ENCODE measurements around the gene FIGN. TPM values are rescaled to one million over a fixed set of nuclear protein-coding genes. Genes with fewer than 3 reads are reported as not detected.
A peak's percentile ranks its signal among the peaks of the same experiment; 100 is the strongest.

Gene FIGN
- total RNA-seq, 4 donors from 2014 or later, result 12.3 to 17.7 (median 14.2) TPM

DNA sequence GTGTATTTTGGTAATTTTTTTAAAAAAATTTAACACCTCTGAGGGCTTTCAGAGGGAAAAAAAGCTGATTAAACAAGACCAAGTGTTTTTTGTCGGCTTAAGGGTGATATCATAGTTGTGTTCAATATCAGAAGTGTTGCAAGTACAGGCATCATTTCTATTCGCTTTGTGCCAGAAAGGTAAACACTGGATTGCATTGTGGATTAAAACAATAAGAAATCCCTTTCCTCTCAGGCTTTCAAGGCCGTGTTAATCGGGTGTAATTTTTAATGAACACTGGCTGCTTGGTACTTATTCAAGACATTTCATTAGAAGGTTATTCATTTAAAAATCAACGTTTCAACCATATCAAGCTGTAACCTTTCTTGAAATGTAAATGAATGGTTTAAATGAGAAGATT, 18.3 kb downstream of the FIGN start:
- H3K4me1 ChIP-seq, result peaks cover 0 to 49% (median 8%) of the 10 kb centered on the region in 4 donors
- peak overlapping the region in 1 of 4 donors; percentile 4 for H3K4me3 ChIP-seq

DNA sequence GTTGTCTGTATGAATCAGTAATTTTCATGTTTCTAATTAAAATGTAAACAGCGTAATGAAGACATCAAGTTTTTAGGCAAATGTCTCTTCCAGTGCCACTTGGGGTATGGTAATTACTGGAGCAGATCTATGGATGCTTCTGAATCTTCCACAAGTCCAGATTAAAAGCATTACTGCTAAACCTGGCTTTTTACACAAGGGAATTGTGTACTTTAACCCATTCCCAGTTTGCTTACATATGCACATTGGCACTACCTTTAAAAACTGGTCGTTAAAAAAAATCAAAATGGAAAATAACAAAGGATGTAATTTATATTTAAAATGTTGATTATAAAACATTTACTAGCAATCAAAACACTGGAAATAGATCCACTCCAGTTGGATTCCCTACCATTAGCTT, 19.7 kb downstream of the FIGN start:
- Histone ChIP-seq H3K9me3 (no peaks in the 10 kb centered on the region), H3K4me1 (peaks cover 0 to 47% (median 8%) of the 10 kb centered on the region in 4 donors), H3K27me3 (no peaks in the 10 kb centered on the region), H3K27ac (no peak overlapping the region), H3K36me3 (no peaks in the 10 kb centered on the region), H3K4me3 (no peak overlapping the region)
- WGBS, 2 donors, result 82 to 86% methylated on average over 2 of the region's 2 CpGs
- TF ChIP-seq, protein P1, sequence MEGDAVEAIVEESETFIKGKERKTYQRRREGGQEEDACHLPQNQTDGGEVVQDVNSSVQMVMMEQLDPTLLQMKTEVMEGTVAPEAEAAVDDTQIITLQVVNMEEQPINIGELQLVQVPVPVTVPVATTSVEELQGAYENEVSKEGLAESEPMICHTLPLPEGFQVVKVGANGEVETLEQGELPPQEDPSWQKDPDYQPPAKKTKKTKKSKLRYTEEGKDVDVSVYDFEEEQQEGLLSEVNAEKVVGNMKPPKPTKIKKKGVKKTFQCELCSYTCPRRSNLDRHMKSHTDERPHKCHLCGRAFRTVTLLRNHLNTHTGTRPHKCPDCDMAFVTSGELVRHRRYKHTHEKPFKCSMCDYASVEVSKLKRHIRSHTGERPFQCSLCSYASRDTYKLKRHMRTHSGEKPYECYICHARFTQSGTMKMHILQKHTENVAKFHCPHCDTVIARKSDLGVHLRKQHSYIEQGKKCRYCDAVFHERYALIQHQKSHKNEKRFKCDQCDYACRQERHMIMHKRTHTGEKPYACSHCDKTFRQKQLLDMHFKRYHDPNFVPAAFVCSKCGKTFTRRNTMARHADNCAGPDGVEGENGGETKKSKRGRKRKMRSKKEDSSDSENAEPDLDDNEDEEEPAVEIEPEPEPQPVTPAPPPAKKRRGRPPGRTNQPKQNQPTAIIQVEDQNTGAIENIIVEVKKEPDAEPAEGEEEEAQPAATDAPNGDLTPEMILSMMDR (IDR thresholded peaks at IDR 0.05), result no peak
- TF ChIP-seq EP300 (IDR thresholded peaks at IDR 0.05), result no peak
- TF ChIP-seq POLR2A (IDR thresholded peaks at IDR 0.05), result no peak
- no peak for DNase-seq (ENCODE audit: low spot score in 2 of 2)

More for the DNA sequence above, 18.3 kb downstream of the FIGN start:
- Histone ChIP-seq H3K9me3 (no peaks in the 10 kb centered on the region), H3K27me3 (no peaks in the 10 kb centered on the region), H3K36me3 (no peaks in the 10 kb centered on the region), H3K27ac (peak overlapping the region in 2 of 4 donors; percentile 38 to 43)
- DNase-seq (ENCODE audit: low spot score in 2 of 2), result no peak
- WGBS, 2 donors, result 42 to 54% methylated on average over 5 of the region's 5 CpGs
- TF ChIP-seq, protein P1 (IDR thresholded peaks at IDR 0.05), result no peak
- TF ChIP-seq EP300 (IDR thresholded peaks at IDR 0.05) (no peak), POLR2A (IDR thresholded peaks at IDR 0.05) (no peak)

DNA sequence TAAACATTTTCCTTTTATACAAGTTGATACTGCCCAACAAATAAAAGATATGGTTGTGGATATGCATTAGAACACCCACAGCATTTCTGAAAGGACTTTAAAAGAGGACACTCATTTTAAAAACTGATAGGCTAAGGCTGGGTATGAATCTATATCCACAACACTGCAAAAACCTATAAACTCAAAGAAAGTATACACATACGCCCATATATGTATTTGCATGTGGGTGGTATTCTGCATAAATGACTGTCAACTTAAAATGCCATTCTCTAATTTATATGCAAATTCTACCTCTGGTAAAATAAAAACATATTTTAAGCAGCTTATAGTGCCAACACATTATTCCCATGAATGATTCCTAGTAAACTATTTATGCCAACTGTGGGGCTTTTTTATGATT, 20.1 kb downstream of the FIGN start:
- Histone ChIP-seq H3K27me3 (no peaks in the 10 kb centered on the region), H3K27ac (peak overlapping the region in 1 of 4 donors; percentile 2), H3K36me3 (no peaks in the 10 kb centered on the region), H3K4me1 (peaks cover 0 to 49% (median 8%) of the 10 kb centered on the region in 4 donors), H3K9me3 (no peaks in the 10 kb centered on the region), H3K4me3 (no peak overlapping the region)
- 86% methylated on average over 1 of the region's 1 CpG for WGBS, 2 donors
- TF ChIP-seq EP300 (IDR thresholded peaks at IDR 0.05) (no peak), POLR2A (IDR thresholded peaks at IDR 0.05) (no peak)
- TF ChIP-seq, protein P1 (IDR thresholded peaks at IDR 0.05), result no peak
- DNase-seq (ENCODE audit: low spot score in 2 of 2), result no peak

DNA sequence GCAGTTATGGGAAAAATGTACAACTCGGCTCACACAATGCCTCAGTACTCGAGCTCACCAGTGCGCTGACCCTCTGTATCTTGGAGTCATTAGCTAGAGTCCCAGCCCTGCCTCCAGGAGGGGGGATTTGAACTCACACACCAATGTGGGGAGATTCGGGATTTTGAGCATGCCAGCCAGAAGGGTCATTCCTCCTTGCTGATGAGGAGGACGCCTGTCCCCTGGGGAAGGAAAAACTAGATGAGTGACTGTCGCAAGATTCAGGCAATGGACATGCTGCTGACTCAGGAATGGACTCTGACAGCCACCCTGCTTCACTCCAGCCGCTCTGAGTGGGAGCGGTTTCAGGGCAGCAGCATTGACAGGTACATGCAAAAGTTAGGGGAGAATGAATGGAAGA, 20.6 kb downstream of the FIGN start:
- TF ChIP-seq, protein P1 (IDR thresholded peaks at IDR 0.05), result no peak
- TF ChIP-seq POLR2A (IDR thresholded peaks at IDR 0.05) (no peak), EP300 (IDR thresholded peaks at IDR 0.05) (no peak)
- no peaks in the 10 kb centered on the region for H3K9me3 ChIP-seq
- DNase-seq (ENCODE audit: low spot score in 2 of 2), result no peak
- H3K4me1 ChIP-seq, result peaks cover 0 to 52% (median 10%) of the 10 kb centered on the region in 4 donors
- H3K27me3 ChIP-seq, result no peaks in the 10 kb centered on the region
- no peak overlapping the region for H3K4me3 ChIP-seq
- peak overlapping the region in 1 of 4 donors; percentile 2 for H3K27ac ChIP-seq
- no peaks in the 10 kb centered on the region for H3K36me3 ChIP-seq
- 64 to 65% methylated on average over 8 of the region's 8 CpGs for WGBS, 2 donors

DNA sequence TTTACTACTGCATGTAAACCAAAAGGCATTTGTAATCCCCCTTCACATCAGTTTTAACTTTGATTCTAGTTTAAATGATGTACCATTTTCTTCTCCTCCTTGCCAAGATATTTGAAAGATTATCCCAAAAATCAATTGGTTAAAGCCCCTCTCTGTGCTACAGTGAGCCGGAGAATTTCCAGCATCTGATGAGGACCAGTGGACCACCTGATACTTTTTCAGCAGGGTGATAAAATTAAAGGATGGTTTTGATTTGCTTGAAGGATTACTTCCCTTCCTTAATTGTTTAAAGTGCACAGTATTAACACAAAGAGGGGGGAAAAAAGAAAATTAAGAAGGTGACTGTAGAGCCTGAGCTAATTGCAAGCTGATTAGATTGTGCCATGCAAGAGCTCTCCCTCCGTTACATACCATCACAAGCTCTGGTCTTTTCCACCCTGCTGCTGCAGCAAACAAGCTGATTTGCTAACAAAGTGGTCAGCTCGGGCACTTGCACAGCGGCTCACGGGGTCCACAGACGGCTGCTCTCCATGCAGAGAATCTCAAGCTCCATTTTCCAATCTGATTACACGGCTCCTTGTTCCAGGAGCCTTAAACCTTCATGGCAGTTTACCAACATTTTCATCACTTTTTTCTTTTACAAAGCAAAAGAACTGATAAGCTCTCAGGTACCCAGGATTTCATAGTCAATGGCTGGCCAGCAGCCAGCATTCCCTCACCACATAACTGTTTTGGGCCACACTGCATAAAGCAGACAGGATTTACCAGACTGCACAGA, 22.1 kb downstream of the FIGN start:
- Histone ChIP-seq H3K4me1 (peaks cover 0 to 53% (median 10%) of the 10 kb centered on the region in 4 donors), H3K4me3 (no peak overlapping the region), H3K9me3 (no peaks in the 10 kb centered on the region), H3K36me3 (no peaks in the 10 kb centered on the region), H3K27me3 (no peaks in the 10 kb centered on the region), H3K27ac (peak overlapping the region in 1 of 4 donors; percentile 22)
- WGBS, 2 donors, result 36 to 54% methylated on average over 7 of the region's 7 CpGs
- TF ChIP-seq POLR2A (IDR thresholded peaks at IDR 0.05) (no peak), EP300 (IDR thresholded peaks at IDR 0.05) (no peak)
- TF ChIP-seq, protein P1 (IDR thresholded peaks at IDR 0.05), result no peak
- DNase-seq (ENCODE audit: low spot score in 2 of 2), result no peak
